HG02610 (cell line): ENCODE results near the gene LATS2.

ENCODE experiments used
- ATAC-seq: cut with Tn5 transposase; IDR thresholded peaks from one replicate; pipeline ENCODE4 v1.9.1; 2021; ENCODE audit warnings: mild to moderate bottlenecking, moderate library complexity; ENCODE audit not compliant: unreplicated experiment

The LATS2 gene

DNA sequence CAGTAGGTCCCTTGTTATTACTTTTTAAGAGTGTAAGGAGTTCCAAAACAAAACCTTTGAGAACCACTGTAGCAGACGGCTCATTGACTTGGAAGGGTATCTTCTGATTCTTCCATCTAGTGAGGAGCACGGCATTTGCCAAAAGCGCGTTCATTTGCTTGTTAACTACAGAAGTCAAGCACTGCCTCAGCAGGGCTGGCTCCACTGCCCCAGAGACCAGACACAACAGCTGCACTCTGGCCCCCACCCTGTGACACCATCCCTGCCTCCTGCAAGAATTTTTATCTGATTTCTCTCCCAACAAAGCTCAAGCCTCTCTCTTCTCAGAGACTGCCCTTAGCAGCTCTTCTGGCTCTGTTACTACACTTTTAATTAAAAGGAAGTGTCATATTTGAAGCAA, 138.1 kb downstream of the LATS2 start:
- no peak for ATAC-seq
